ENCODE data around the gene ZDHHC21.
"Not testable (repeated sequence)": the region's sequence is repeated elsewhere in the genome, so short reads cannot be mapped to it uniquely, and the experiment has no call there.

The ZDHHC21 gene

GRCh38 chr9:14687042-14687719, 6.1 kb downstream of the ZDHHC21 start:
- peak overlapping the region; percentile 28 for H3K27ac ChIP-seq
- DNase-seq (ENCODE audit: low read depth, low spot score) = no peak

- no peak for DNase-seq (ENCODE audit: low read depth, low spot score)
- no peak overlapping the region for H3K27ac ChIP-seq
Measured at GRCh38 chr9:14686168-14686567, 7.1 kb downstream of the ZDHHC21 start.

GRCh38 chr9:14682616-14683015, 10.6 kb downstream of the ZDHHC21 start:
- H3K27ac ChIP-seq; DNase-seq (ENCODE audit: low read depth, low spot score): not testable (repeated sequence)

GRCh38 chr9:14678776-14679175, 14.5 kb downstream of the ZDHHC21 start:
- no peak overlapping the region for H3K27ac ChIP-seq
- no peak for DNase-seq (ENCODE audit: low read depth, low spot score)

GRCh38 chr9:14677872-14678271, 15.4 kb downstream of the ZDHHC21 start:
- H3K27ac ChIP-seq = no peak overlapping the region
- DNase-seq (ENCODE audit: low read depth, low spot score) = no peak

- DNase-seq (ENCODE audit: low read depth, low spot score) = no peak
- H3K27ac ChIP-seq = no peak overlapping the region
Measured at GRCh38 chr9:14677396-14677795, 15.8 kb downstream of the ZDHHC21 start.

- no peak for DNase-seq (ENCODE audit: low read depth, low spot score)
- H3K27ac ChIP-seq = no peak overlapping the region
Measured at GRCh38 chr9:14674630-14675029, 18.6 kb downstream of the ZDHHC21 start.

- no peak for DNase-seq (ENCODE audit: low read depth, low spot score)
Measured at GRCh38 chr9:14671377-14671776, 21.9 kb downstream of the ZDHHC21 start.

GRCh38 chr9:14670718-14671117, 22.5 kb downstream of the ZDHHC21 start:
- H3K27ac ChIP-seq = peak overlapping the region; percentile 47
- no peak for DNase-seq (ENCODE audit: low read depth, low spot score)

More at GRCh38 chr9:14671377-14671776, 21.9 kb downstream of the ZDHHC21 start:
- H3K27ac ChIP-seq = peak overlapping the region; percentile 47

- not testable (repeated sequence) for H3K27ac ChIP-seq; DNase-seq (ENCODE audit: low read depth, low spot score)
Measured at GRCh38 chr9:14664022-14664421, 29.2 kb downstream of the ZDHHC21 start.

- DNase-seq (ENCODE audit: low read depth, low spot score) = no peak
Measured at GRCh38 chr9:14662060-14662453, 31.2 kb downstream of the ZDHHC21 start.

GRCh38 chr9:14661421-14662059, 31.7 kb downstream of the ZDHHC21 start:
- H3K27ac ChIP-seq = no peak overlapping the region
- DNase-seq (ENCODE audit: low read depth, low spot score) = no peak

More at GRCh38 chr9:14662060-14662453, 31.2 kb downstream of the ZDHHC21 start:
- H3K27ac ChIP-seq = no peak overlapping the region

GRCh38 chr9:14660721-14661120, 32.5 kb downstream of the ZDHHC21 start:
- DNase-seq (ENCODE audit: low read depth, low spot score) = no peak

GRCh38 chr9:14654932-14655331, 38.3 kb downstream of the ZDHHC21 start:
- no peak for DNase-seq (ENCODE audit: low read depth, low spot score)
- no peak overlapping the region for H3K27ac ChIP-seq

More at GRCh38 chr9:14660721-14661120, 32.5 kb downstream of the ZDHHC21 start:
- no peak overlapping the region for H3K27ac ChIP-seq

GRCh38 chr9:14653511-14653910, 39.7 kb downstream of the ZDHHC21 start:
- no peak for DNase-seq (ENCODE audit: low read depth, low spot score)
- no peak overlapping the region for H3K27ac ChIP-seq

GRCh38 chr9:14652729-14653377, 40.4 kb downstream of the ZDHHC21 start:
- DNase-seq (ENCODE audit: low read depth, low spot score) = no peak
- no peak overlapping the region for H3K27ac ChIP-seq

- no peak overlapping the region for H3K27ac ChIP-seq
- no peak for DNase-seq (ENCODE audit: low read depth, low spot score)
Measured at GRCh38 chr9:14650596-14650995, 42.6 kb downstream of the ZDHHC21 start.

GRCh38 chr9:14645648-14646047, 47.6 kb downstream of the ZDHHC21 start:
- DNase-seq (ENCODE audit: low read depth, low spot score) = peak; percentile 3
- H3K27ac ChIP-seq = no peak overlapping the region

GRCh38 chr9:14640967-14641366, 52.3 kb downstream of the ZDHHC21 start:
- no peak overlapping the region for H3K27ac ChIP-seq

GRCh38 chr9:14640294-14640693, 52.9 kb downstream of the ZDHHC21 start:
- DNase-seq (ENCODE audit: low read depth, low spot score) = no peak

More at GRCh38 chr9:14640967-14641366, 52.3 kb downstream of the ZDHHC21 start:
- no peak for DNase-seq (ENCODE audit: low read depth, low spot score)

GRCh38 chr9:14633906-14634565, 59.2 kb downstream of the ZDHHC21 start:
- no peak overlapping the region for H3K27ac ChIP-seq
- no peak for DNase-seq (ENCODE audit: low read depth, low spot score)

More at GRCh38 chr9:14640294-14640693, 52.9 kb downstream of the ZDHHC21 start:
- H3K27ac ChIP-seq = no peak overlapping the region

Measured in epithelial cell of prostate (primary cell).